Measurements from ENCODE around the gene RNF207. TPM values are rescaled to one million over a fixed set of nuclear protein-coding genes. Genes with fewer than 3 reads are reported as not detected.
A peak's percentile ranks its signal among the peaks of the same experiment; 100 is the strongest.

The RNF207 gene
- total RNA-seq, 1 donor from 2014 or later, result 3.1 TPM

- no peak overlapping the region for H3K27ac Mint-ChIP-seq
- no peaks in the 10 kb centered on the region for H3K9me3 Mint-ChIP-seq
- no peaks in the 10 kb centered on the region for H3K36me3 Mint-ChIP-seq
- H3K36me3 ChIP-seq, result no peaks in the 10 kb centered on the region
- peaks cover 61% of the 10 kb centered on the region for H3K4me1 Mint-ChIP-seq
- H3K4me1 ChIP-seq, result peaks cover 57% of the 10 kb centered on the region
- no peak overlapping the region for H3K27ac ChIP-seq
- H3K9me3 ChIP-seq (ENCODE audit: low read depth), result no peaks in the 10 kb centered on the region
- H3K4me3 ChIP-seq, result peak overlapping the region; percentile 72
- H3K27me3 Mint-ChIP-seq (ENCODE audit: insufficient read depth, low read depth), result peaks cover 37% of the 10 kb centered on the region
- no peak for TF ChIP-seq CTCF (IDR thresholded peaks at IDR 0.05)
- no peak for TF ChIP-seq EZH2phosphoT487 (IDR thresholded peaks at IDR 0.05)
- no peak for TF ChIP-seq EZH2 (IDR thresholded peaks at IDR 0.05)
- H3K4me3 Mint-ChIP-seq, result peak overlapping the region; percentile 82
- DNase-seq (ENCODE audit: low spot score), result peak; percentile 50
- H2AFZ ChIP-seq (replicated peaks), result no peak overlapping the region
- peaks cover 36% of the 10 kb centered on the region for H4K20me1 ChIP-seq (ENCODE audit: low read depth)
- H3K9ac ChIP-seq, result no peak overlapping the region
- peak overlapping the region; percentile 96 for H3K4me2 ChIP-seq
- H3F3A ChIP-seq (ENCODE audit: low read depth), result peaks cover 95% of the 10 kb centered on the region
- H3K79me2 ChIP-seq (ENCODE audit: low read depth), result peaks cover 23% of the 10 kb centered on the region
- peaks cover 19% of the 10 kb centered on the region for H3K27me3 ChIP-seq
These were observed 37.3 kb downstream of the RNF207 start for GRCh38 chr1:6243053-6243834.

GRCh38 chr1:6243993-6244392 lies 38.1 kb downstream of the RNF207 start, which contains the start of gene HES3:
Gene HES3, plus strand, starts transcription at chr1:6244179. Its CDS starts 187 bp downstream, at chr1:6244366.
- peaks cover 50% of the 10 kb centered on the region for H3K4me1 ChIP-seq
- TF ChIP-seq EZH2 (IDR thresholded peaks at IDR 0.05), result no peak
- no peak for TF ChIP-seq EZH2phosphoT487 (IDR thresholded peaks at IDR 0.05)
- TF ChIP-seq CTCF (IDR thresholded peaks at IDR 0.05), result no peak
- peaks cover 24% of the 10 kb centered on the region for H3K27me3 ChIP-seq
- peak within 1 kb of the TSS; percentile 96 for H3K4me2 ChIP-seq
- peak within 1 kb of the TSS; percentile 82 for H3K4me3 Mint-ChIP-seq
- H3K4me1 Mint-ChIP-seq, result peaks cover 55% of the 10 kb centered on the region
- no peaks in the 10 kb centered on the region for H3K9me3 Mint-ChIP-seq
- no peak within 1 kb of the TSS for H2AFZ ChIP-seq (replicated peaks)
- peaks cover 23% of the 10 kb centered on the region for H3K79me2 ChIP-seq (ENCODE audit: low read depth)
- H3K4me3 ChIP-seq, result peak within 1 kb of the TSS; percentile 72
- H3K36me3 ChIP-seq, result no peaks in the 10 kb centered on the region
- no peak within 1 kb of the TSS for H3K9ac ChIP-seq
- H3K36me3 Mint-ChIP-seq, result no peaks in the 10 kb centered on the region
- no peak within 1 kb of the TSS for H3K27ac ChIP-seq
- H3K9me3 ChIP-seq (ENCODE audit: low read depth), result no peaks in the 10 kb centered on the region
- peaks cover 95% of the 10 kb centered on the region for H3F3A ChIP-seq (ENCODE audit: low read depth)
- peaks cover 44% of the 10 kb centered on the region for H4K20me1 ChIP-seq (ENCODE audit: low read depth)
- H3K27ac Mint-ChIP-seq, result no peak within 1 kb of the TSS
- H3K27me3 Mint-ChIP-seq (ENCODE audit: insufficient read depth, low read depth), result peaks cover 35% of the 10 kb centered on the region
- peak; percentile 81 for DNase-seq (ENCODE audit: low spot score)

- DNase-seq (ENCODE audit: low spot score), result peak; percentile 47
- Histone ChIP-seq H3F3A (ENCODE audit: low read depth) (peaks cover 91% of the 10 kb centered on the region), H3K4me2 (peak overlapping the region; percentile 96), H3K4me1 (peaks cover 44% of the 10 kb centered on the region), H3K27ac (no peak overlapping the region), H3K4me3 (peak overlapping the region; percentile 72), H3K79me2 (ENCODE audit: low read depth) (peaks cover 23% of the 10 kb centered on the region), H3K9ac (no peak overlapping the region), H4K20me1 (ENCODE audit: low read depth) (peaks cover 47% of the 10 kb centered on the region), H3K36me3 (no peaks in the 10 kb centered on the region), H3K9me3 (ENCODE audit: low read depth) (no peaks in the 10 kb centered on the region), H3K27me3 (peaks cover 29% of the 10 kb centered on the region), H2AFZ (replicated peaks) (no peak overlapping the region)
- Mint-ChIP-seq H3K4me1 (peaks cover 49% of the 10 kb centered on the region), H3K36me3 (no peaks in the 10 kb centered on the region), H3K27ac (no peak overlapping the region), H3K4me3 (peak overlapping the region; percentile 82), H3K27me3 (ENCODE audit: insufficient read depth, low read depth) (peaks cover 35% of the 10 kb centered on the region), H3K9me3 (no peaks in the 10 kb centered on the region)
- TF ChIP-seq EZH2phosphoT487 (IDR thresholded peaks at IDR 0.05), result peak; percentile 28
- TF ChIP-seq EZH2 (IDR thresholded peaks at IDR 0.05), result peak; percentile 11
- no peak for TF ChIP-seq CTCF (IDR thresholded peaks at IDR 0.05)
These were observed 38.6 kb downstream of the RNF207 start for GRCh38 chr1:6244401-6245049.
